ENCODE measurements around the gene CAPN2.

- TF ChIP-seq FOXP2 (optimal IDR thresholded peaks at IDR 0.05; ENCODE audit: borderline replicate concordance, extremely low read depth, extremely low read length, insufficient read depth) = no peak
- no peak for TF ChIP-seq TAF1 (IDR thresholded peaks at IDR 0.05; ENCODE audit: borderline replicate concordance, insufficient read depth, low read length)
- TF ChIP-seq POLR2AphosphoS5 (IDR thresholded peaks at IDR 0.05; ENCODE audit: low read depth, low read length) = no peak
These were observed 72.2 kb downstream of the CAPN2 start for GRCh38 chr1:223784541-223784940.

Measured in PFSK-1 (cell line).